GM11168 (cell line): ENCODE data around the gene SCLY.

Source experiments
- in situ Hi-C: fragments of 300-500 bp; cut with MboI; formaldehyde crosslinking; loops from one replicate; pipeline ENCODE4 v1.12.0; 2022; ENCODE audit warnings: low sequenced_read_pairs; ENCODE audit not compliant: unreplicated experiment

Gene SCLY

GRCh38 chr2:238067939-238068338 lies 7.1 kb downstream of the SCLY start:
- in situ Hi-C loops: no loop called here

GRCh38 chr2:238069021-238069709 lies 8.4 kb downstream of the SCLY start:
- in situ Hi-C loops: no loop called here

- in situ Hi-C loops: no loop called here
Observed at GRCh38 chr2:238069877-238070276, 9.1 kb downstream of the SCLY start.

GRCh38 chr2:238075397-238075796 lies 14.6 kb downstream of the SCLY start:
- in situ Hi-C loops: no loop called here

GRCh38 chr2:238077292-238077691 lies 16.5 kb downstream of the SCLY start:
- in situ Hi-C loops: no loop called here

GRCh38 chr2:238079874-238080327 lies 19.1 kb downstream of the SCLY start:
- in situ Hi-C loops: no loop called here

- in situ Hi-C loops: no loop called here
Observed at GRCh38 chr2:238080518-238080917, 19.7 kb downstream of the SCLY start.

- in situ Hi-C loops: no loop called here
Observed at GRCh38 chr2:238081150-238081549, 20.3 kb downstream of the SCLY start.

GRCh38 chr2:238081561-238081960 lies 20.8 kb downstream of the SCLY start:
- in situ Hi-C loops: no loop called here

- in situ Hi-C loops: no loop called here
Observed at GRCh38 chr2:238082151-238082550, 21.4 kb downstream of the SCLY start.

GRCh38 chr2:238082827-238083226 lies 22.0 kb downstream of the SCLY start:
- in situ Hi-C loops: no loop called here

GRCh38 chr2:238083919-238084318 lies 23.1 kb downstream of the SCLY start:
- in situ Hi-C loops: no loop called here

GRCh38 chr2:238084761-238085160 lies 24.0 kb downstream of the SCLY start:
- in situ Hi-C loops: no loop called here

- in situ Hi-C loops: no loop called here
Observed at GRCh38 chr2:238085899-238086298, 25.1 kb downstream of the SCLY start.

- in situ Hi-C loops: no loop called here
Observed at GRCh38 chr2:238087211-238087610, 26.4 kb downstream of the SCLY start.

GRCh38 chr2:238090887-238091286 lies 30.1 kb downstream of the SCLY start:
- in situ Hi-C loops: no loop called here

GRCh38 chr2:238091436-238092060 lies 30.7 kb downstream of the SCLY start:
- in situ Hi-C loops: no loop called here

GRCh38 chr2:238092486-238093035 lies 31.8 kb downstream of the SCLY start:
- in situ Hi-C loops: no loop called here

GRCh38 chr2:238093181-238094140 lies 32.7 kb downstream of the SCLY start:
- in situ Hi-C loops: no loop called here

- in situ Hi-C loops: no loop called here
Observed at GRCh38 chr2:238094438-238095022, 33.7 kb downstream of the SCLY start.
